Upper lobe of left lung (tissue), 4 donors: ENCODE results near the gene PRKCE.

Experiments used
- CTCF ChIP-seq, 6 experiments: fragments of 450-650 bp in 4 of 6; fragments of 200-600 bp in 2 of 6; sonication (generic) in 2 of 6; IDR thresholded peaks; one replicate each; pipeline ENCODE4 v1.5.1; 2016 to 2019; ENCODE audit warnings: antibody characterized with exemption in 6 of 6
- EP300 ChIP-seq, 4 donors: sonication (generic); formaldehyde crosslinking; IDR thresholded peaks; one replicate each; pipeline ENCODE4 v1.5.1; 2017; ENCODE audit warnings: antibody characterized with exemption in 4 of 4, control low read depth in 2 of 4
- POLR2A ChIP-seq, 4 donors: fragments of 450-650 bp; IDR thresholded peaks; one replicate each; pipeline ENCODE4 v1.5.1; 2016 to 2017; ENCODE audit warnings: antibody characterized with exemption in 4 of 4, mild to moderate bottlenecking in 2 of 4
- POLR2AphosphoS5 ChIP-seq, 2 donors: sonication (generic); formaldehyde crosslinking; IDR thresholded peaks; one replicate each; pipeline ENCODE4 v1.5.1; 2017; ENCODE audit warnings: antibody characterized with exemption in 2 of 2

GRCh38 chr2:46230677-46231425 lies 579.4 kb downstream of the PRKCE start:
- TF ChIP-seq EP300 (IDR thresholded peaks at IDR 0.05) (peak in 3 of 4 donors; percentile 29 to 84 (median 39)), CTCF (IDR thresholded peaks at IDR 0.05) (no peak), POLR2AphosphoS5 (IDR thresholded peaks at IDR 0.05) (peak; percentile 58 to 73), POLR2A (IDR thresholded peaks at IDR 0.05) (no peak)
